HepG2 (cell line): ENCODE data around the gene NPBWR2. TPM values are rescaled to one million over a fixed set of nuclear protein-coding genes. Genes with fewer than 3 reads are reported as not detected.

Experiments
- AHDC1 ChIP-seq: sonication (generic); formaldehyde crosslinking; IDR thresholded peaks from 2 replicates; pipeline ENCODE4 v1.5.1; 2020; ENCODE audit warnings: mild to moderate bottlenecking, missing genetic modification reagents, borderline replicate concordance
- ASH2L ChIP-seq: fragments of 300-600, 200-600 bp; sonication (generic); IDR thresholded peaks from 2 replicates; pipeline ENCODE4 v1.7.0; 2017; ENCODE audit warnings: low read depth, mild to moderate bottlenecking, moderate library complexity, mixed read lengths, low read length; ENCODE audit not compliant: insufficient read length
- BCLAF1 ChIP-seq: fragments of 450-650 bp; IDR thresholded peaks from 2 replicates; pipeline ENCODE4 v1.6.1; 2017; ENCODE audit warnings: mild to moderate bottlenecking
- BRF2 ChIP-seq: sonication (generic); formaldehyde crosslinking; IDR thresholded peaks from 2 replicates; pipeline ENCODE4 v1.8.1; 2022; ENCODE audit warnings: mild to moderate bottlenecking, missing genetic modification reagents
- CHCHD3 ChIP-seq: sonication (generic); formaldehyde crosslinking; IDR thresholded peaks from 2 replicates; pipeline ENCODE4 v1.8.0; 2022; ENCODE audit warnings: mild to moderate bottlenecking, missing genetic modification reagents, moderate library complexity
- E2F1 ChIP-seq: sonication (generic); formaldehyde crosslinking; IDR thresholded peaks from 2 replicates; pipeline ENCODE4 v1.5.0; 2020; ENCODE audit warnings: missing genetic modification reagents
- FOSL2 ChIP-seq: sonication (generic); formaldehyde crosslinking; IDR thresholded peaks from 2 replicates; pipeline ENCODE4 v1.4.0; 2020; ENCODE audit warnings: missing genetic modification reagents
- GFI1 ChIP-seq: sonication (generic); formaldehyde crosslinking; IDR thresholded peaks from 2 replicates; pipeline ENCODE4 v1.5.0; 2020; ENCODE audit warnings: missing genetic modification reagents, mild to moderate bottlenecking, borderline replicate concordance
- HDAC2 ChIP-seq: sonication (generic); formaldehyde crosslinking; IDR thresholded peaks from 2 replicates; pipeline ENCODE4 v1.4.0; 2020; ENCODE audit warnings: missing genetic modification reagents
- HMG20B ChIP-seq: conservative IDR thresholded peaks from 2 replicates; pipeline ENCODE4 v1.6.1; 2016; ENCODE audit warnings: missing genetic modification reagents, missing compliant biosample characterization
- MBNL3 ChIP-seq: fragments of 250-450 bp; sonication (Bioruptor Pico); conservative IDR thresholded peaks from 2 replicates; pipeline ENCODE4 v1.8.0; 2022; ENCODE audit warnings: mild to moderate bottlenecking, inconsistent platforms
- MED13 ChIP-seq: sonication (generic); formaldehyde crosslinking; IDR thresholded peaks from 2 replicates; pipeline ENCODE4 v1.5.0; 2020; ENCODE audit warnings: missing genetic modification reagents
- MEF2D ChIP-seq: sonication (generic); formaldehyde crosslinking; IDR thresholded peaks from 2 replicates; pipeline ENCODE4 v1.5.1; 2020; ENCODE audit warnings: mild to moderate bottlenecking, missing genetic modification reagents
- SAFB2 ChIP-seq: sonication (generic); formaldehyde crosslinking; IDR thresholded peaks from 2 replicates; pipeline ENCODE4 v1.5.1; 2020; ENCODE audit warnings: missing genetic modification reagents, low read depth, mild to moderate bottlenecking, borderline replicate concordance
- SPEN ChIP-seq: sonication (generic); formaldehyde crosslinking; IDR thresholded peaks from 2 replicates; pipeline ENCODE4 v1.5.1; 2020; ENCODE audit warnings: low read depth, mild to moderate bottlenecking, missing genetic modification reagents
- ZNF138 ChIP-seq: sonication (generic); formaldehyde crosslinking; IDR thresholded peaks from 2 replicates; pipeline ENCODE4 v1.5.0; 2020; ENCODE audit warnings: mild to moderate bottlenecking, low read depth, missing genetic modification reagents
- ZNF414 ChIP-seq: sonication (generic); formaldehyde crosslinking; IDR thresholded peaks from 2 replicates; pipeline ENCODE4 v1.5.0; 2020; ENCODE audit warnings: missing genetic modification reagents
- polyA plus RNA-seq, 8 experiments: library from polyadenylated mRNA; depleted of rRNA in 3 of 8; stranded (reverse) in 7 of 8; unstranded in 1 of 8; fragments of >200 nt; fragmentation: Illumina TruSeq in 4 of 8; extraction: Trizol in 4 of 8; gene quantifications; 2 replicates each; pipeline versions ENCODE4 v1.2.1 to v1.2.3, GENCODE V29; 2011 to 2016; ENCODE audit warnings: low read depth in 4 of 8, missing spikeins in 1 of 8, mixed read lengths in 1 of 8; ENCODE audit not compliant: insufficient read depth in 1 of 8
- total RNA-seq, 5 experiments: library from RNA; depleted of rRNA; stranded (reverse); fragments of >200 nt; fragmentation: Illumina TruSeq; extraction: Trizol; gene quantifications; 2 replicates each; pipeline ENCODE4 v1.2.3, GENCODE V29; 2016; ENCODE audit warnings: low read depth in 1 of 5

NPBWR2 gene
- total and polyA plus RNA-seq, 2 of the 13 experiments (the other 11 are each of a cell fraction or from before 2014, with no cell fraction given), result not detected

- no peak; the same call in none of the 2 replicates for TF ChIP-seq GFI1 (CRISPR knock-in tag)
- TF ChIP-seq HMG20B (CRISPR knock-in tag), result peak; percentile 67
- 0 out of 2 replicates have a peak, but pooled peaks have one; percentile 19 for TF ChIP-seq E2F1 (CRISPR knock-in tag)
- no peak for TF ChIP-seq AHDC1 (CRISPR knock-in tag)
- TF ChIP-seq FOSL2 (CRISPR knock-in tag), result peak; percentile 64; the same call in 1 of the 2 replicates
- TF ChIP-seq SAFB2, result 0 out of 2 replicates have a peak, but pooled peaks have one; percentile 8
- TF ChIP-seq ASH2L, result peak; percentile 37
- TF ChIP-seq ZNF414 (CRISPR knock-in tag), result no peak
- TF ChIP-seq SPEN, result no peak
- TF ChIP-seq BCLAF1, result no peak
- no peak; the same call in 1 of the 2 replicates for TF ChIP-seq BRF2 (CRISPR knock-in tag)
- TF ChIP-seq MBNL3, result no peak
- TF ChIP-seq ZNF138 (CRISPR knock-in tag), result no peak
- TF ChIP-seq CHCHD3 (CRISPR knock-in tag), result 0 out of 2 replicates have a peak, but pooled peaks have one; percentile 42
- no peak for TF ChIP-seq MEF2D
- TF ChIP-seq HDAC2, result peak; percentile 91
- TF ChIP-seq MED13 (CRISPR knock-in tag), result 0 out of 2 replicates have a peak, but pooled peaks have one; percentile 35
These were observed 51.3 kb downstream of the NPBWR2 start (continued) for GRCh38 chr20:64055893-64056638.
